HG03432 (cell line): ENCODE data around the gene RPL22.

ENCODE experiments used
- ATAC-seq: cut with Tn5 transposase; IDR thresholded peaks from one replicate; pipeline ENCODE4 v1.9.1; 2021; ENCODE audit warnings: mild to moderate bottlenecking, moderate library complexity; ENCODE audit not compliant: unreplicated experiment

The RPL22 gene

GRCh38 chr1:6199298-6200187, at the start of gene RPL22:
RPL22 (minus strand) TSS chr1:6199595; CDS start chr1:6199573, 22 bp downstream.
- peak; percentile 96 for ATAC-seq

- ATAC-seq = no peak
Measured at GRCh38 chr1:6248161-6248776, 48.9 kb upstream of the RPL22 start.

- ATAC-seq = no peak
Measured at GRCh38 chr1:6247651-6248050, 48.3 kb upstream of the RPL22 start.

- ATAC-seq = peak; percentile 47
Measured at GRCh38 chr1:6246497-6247467, 47.4 kb upstream of the RPL22 start.

GRCh38 chr1:6245869-6246496, 46.6 kb upstream of the RPL22 start:
- no peak for ATAC-seq

GRCh38 chr1:6245086-6245868, 45.9 kb upstream of the RPL22 start:
- peak; percentile 58 for ATAC-seq

GRCh38 chr1:6244401-6245049, 45.1 kb upstream of the RPL22 start:
- ATAC-seq = no peak

GRCh38 chr1:6243993-6244392, 44.6 kb upstream of the RPL22 start, which contains the start of gene HES3:
HES3 (plus strand) TSS chr1:6244179; CDS start chr1:6244366, 187 bp downstream.
- no peak for ATAC-seq

GRCh38 chr1:6243053-6243834, 43.8 kb upstream of the RPL22 start:
- ATAC-seq = no peak

- ATAC-seq = no peak
Measured at GRCh38 chr1:6241887-6242740, 42.7 kb upstream of the RPL22 start.

- ATAC-seq = no peak
Measured at GRCh38 chr1:6241107-6241886, 41.9 kb upstream of the RPL22 start.

GRCh38 chr1:6239950-6240768, 40.8 kb upstream of the RPL22 start:
- no peak for ATAC-seq

GRCh38 chr1:6239213-6239752, 39.9 kb upstream of the RPL22 start:
- ATAC-seq = no peak

GRCh38 chr1:6237093-6237492, 37.7 kb upstream of the RPL22 start:
- no peak for ATAC-seq

GRCh38 chr1:6235296-6235677, 35.9 kb upstream of the RPL22 start:
- no peak for ATAC-seq
